Esophagus muscularis mucosa (tissue), 4 donors: ENCODE results near the gene OR2G3. TPM values are rescaled to one million over a fixed set of nuclear protein-coding genes. Genes with fewer than 3 reads are reported as not detected.

Experiments
- DNase-seq: peaks from one replicate; pipeline ENCODE4 v3.0.0-alpha.2; 2017; ENCODE audit errors: extremely low spot score
- H3K27ac ChIP-seq, 4 donors: fragments of 200-600 bp; sonication (generic); replicated peaks in 1 of 4; 1 replicate in 3 of 4; 2 replicates in 1 of 4; pipeline ENCODE4 v1.5.1; 2016 to 2019; ENCODE audit warnings: mild to moderate bottlenecking in 1 of 4
- H3K27me3 ChIP-seq, 4 donors: fragments of 200-600 bp; sonication (generic); one replicate each; pipeline versions ENCODE4 v1.5.1 to v1.6.0; 2016 to 2019
- H3K36me3 ChIP-seq, 4 donors: fragments of 200-600 bp; sonication (generic); one replicate each; pipeline ENCODE4 v1.5.1; 2016 to 2019
- H3K4me1 ChIP-seq, 4 donors: fragments of 200-600 bp; sonication (generic); one replicate each; pipeline ENCODE4 v1.5.1; 2016 to 2019
- H3K4me3 ChIP-seq, 4 donors: fragments of 200-600 bp; sonication (generic); 1 replicate in 2 of 4; 2 replicates in 2 of 4; pipeline ENCODE4 v1.5.1; 2016 to 2019; ENCODE audit warnings: mild to moderate bottlenecking in 4 of 4, moderate library complexity in 1 of 4
- H3K9me3 ChIP-seq, 4 donors: fragments of 200-600 bp; sonication (generic); 1 replicate in 3 of 4; 2 replicates in 1 of 4; pipeline ENCODE4 v1.5.1; 2016 to 2019
- EP300 ChIP-seq: sonication (generic); formaldehyde crosslinking; IDR thresholded peaks from one replicate; pipeline ENCODE4 v1.6.1; 2017; ENCODE audit warnings: antibody characterized with exemption
- POLR2A ChIP-seq: fragments of 450-650 bp; IDR thresholded peaks from one replicate; pipeline ENCODE4 v1.6.1; 2017; ENCODE audit warnings: antibody characterized with exemption, moderate library complexity, mild to moderate bottlenecking, low read depth
- POLR2AphosphoS5 ChIP-seq, 2 donors: sonication (generic); formaldehyde crosslinking; IDR thresholded peaks; one replicate each; pipeline ENCODE4 v1.6.1; 2017; ENCODE audit warnings: antibody characterized with exemption in 2 of 2
- WGBS: methylation state at CpG from one replicate; pipeline ENCODE4 v1.1.5; 2018; 5-methylcytosine and 5-hydroxymethylcytosine counted together
- intact Hi-C: fragments of 100-400 bp; cut with DNase I; formaldehyde crosslinking; loops from one replicate; pipeline ENCODE4 v1.15.1; 2023
- total RNA-seq, 4 donors: library from RNA; depleted of rRNA; stranded (reverse); fragments of >200 nt; gene quantifications; one replicate each; pipeline versions ENCODE4 v1.1.0 to v1.2.1, GENCODE V29; 2016
- TF ChIP-seq, protein P1 (sequence below), 3 experiments: fragments of 200-600 bp in 2 of 3; fragments of 450-650 bp in 1 of 3; sonication (generic) in 2 of 3; IDR thresholded peaks; one replicate each; pipeline ENCODE4 v1.5.1; 2017 to 2019; ENCODE audit warnings: antibody characterized with exemption in 3 of 3, mild to moderate bottlenecking in 2 of 3, moderate library complexity in 1 of 3

The OR2G3 gene
- total RNA-seq, 4 donors from 2014 or later = not detected

DNA sequence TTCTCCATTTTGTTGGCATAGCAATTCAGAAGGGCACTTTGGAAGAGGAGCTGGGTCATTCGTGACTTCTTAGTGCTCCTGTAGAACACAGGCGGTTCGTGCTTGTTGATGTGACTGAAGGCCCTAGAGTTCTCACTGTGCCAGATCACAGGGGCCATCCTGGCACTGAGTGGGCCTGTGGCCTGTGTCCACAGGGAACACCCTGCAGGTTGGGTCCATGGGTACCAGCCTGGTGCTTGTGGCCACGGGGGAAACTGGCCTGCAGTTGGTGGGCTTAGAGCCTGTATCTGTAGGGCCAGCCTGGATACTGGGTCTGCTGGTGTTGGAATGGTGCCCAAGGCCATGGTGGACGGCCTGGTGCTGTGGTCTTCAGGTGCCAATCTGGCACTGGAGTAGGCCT lies 9.2 kb downstream of the OR2G3 start:
- H3K27me3 ChIP-seq = no peaks in the 10 kb centered on the region
- H3K4me3 ChIP-seq = no peak overlapping the region
- H3K27ac ChIP-seq = no peak overlapping the region
- intact Hi-C loops = no loop called here
- no peak for DNase-seq
- peaks cover 0 to 3% (median 0%) of the 10 kb centered on the region in 4 donors for H3K9me3 ChIP-seq
- 88% methylated on average over 1 of the region's 5 CpGs for WGBS
- no peaks in the 10 kb centered on the region for H3K4me1 ChIP-seq
- TF ChIP-seq, protein P1, sequence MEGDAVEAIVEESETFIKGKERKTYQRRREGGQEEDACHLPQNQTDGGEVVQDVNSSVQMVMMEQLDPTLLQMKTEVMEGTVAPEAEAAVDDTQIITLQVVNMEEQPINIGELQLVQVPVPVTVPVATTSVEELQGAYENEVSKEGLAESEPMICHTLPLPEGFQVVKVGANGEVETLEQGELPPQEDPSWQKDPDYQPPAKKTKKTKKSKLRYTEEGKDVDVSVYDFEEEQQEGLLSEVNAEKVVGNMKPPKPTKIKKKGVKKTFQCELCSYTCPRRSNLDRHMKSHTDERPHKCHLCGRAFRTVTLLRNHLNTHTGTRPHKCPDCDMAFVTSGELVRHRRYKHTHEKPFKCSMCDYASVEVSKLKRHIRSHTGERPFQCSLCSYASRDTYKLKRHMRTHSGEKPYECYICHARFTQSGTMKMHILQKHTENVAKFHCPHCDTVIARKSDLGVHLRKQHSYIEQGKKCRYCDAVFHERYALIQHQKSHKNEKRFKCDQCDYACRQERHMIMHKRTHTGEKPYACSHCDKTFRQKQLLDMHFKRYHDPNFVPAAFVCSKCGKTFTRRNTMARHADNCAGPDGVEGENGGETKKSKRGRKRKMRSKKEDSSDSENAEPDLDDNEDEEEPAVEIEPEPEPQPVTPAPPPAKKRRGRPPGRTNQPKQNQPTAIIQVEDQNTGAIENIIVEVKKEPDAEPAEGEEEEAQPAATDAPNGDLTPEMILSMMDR (IDR thresholded peaks at IDR 0.05) = no peak
- TF ChIP-seq EP300 (no peak), POLR2AphosphoS5 (IDR thresholded peaks at IDR 0.05) (no peak), POLR2A (no peak)
- H3K36me3 ChIP-seq = no peaks in the 10 kb centered on the region

DNA sequence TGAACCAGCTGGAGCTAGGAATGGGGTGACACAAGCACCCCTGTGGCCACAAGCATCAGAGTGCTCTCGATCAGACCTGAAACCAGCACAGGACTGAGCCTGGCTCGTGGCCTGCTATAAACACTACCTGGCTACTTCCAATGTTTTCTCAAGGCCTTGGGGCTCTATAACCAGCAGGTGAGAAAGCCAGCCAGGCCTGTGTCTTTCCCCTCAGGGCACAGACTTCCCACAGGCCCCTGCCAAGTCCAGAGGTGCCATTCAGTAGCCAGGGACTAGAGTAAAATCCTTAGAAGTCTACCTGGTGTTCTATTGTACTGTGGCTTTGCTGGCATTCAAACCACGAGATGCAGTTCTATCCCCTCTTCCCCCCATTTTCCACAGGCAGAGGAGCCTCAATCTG lies 22.6 kb downstream of the OR2G3 start:
- Histone ChIP-seq H3K4me1 (no peaks in the 10 kb centered on the region), H3K9me3 (peaks cover 0 to 3% (median 0%) of the 10 kb centered on the region in 4 donors), H3K27me3 (no peaks in the 10 kb centered on the region), H3K4me3 (no peak overlapping the region), H3K36me3 (no peaks in the 10 kb centered on the region), H3K27ac (no peak overlapping the region)
- TF ChIP-seq POLR2AphosphoS5 (IDR thresholded peaks at IDR 0.05) (no peak), POLR2A (no peak), EP300 (no peak)
- TF ChIP-seq, protein P1 (IDR thresholded peaks at IDR 0.05) = no peak
- intact Hi-C loops = no loop called here
- 67% methylated on average over 3 of the region's 3 CpGs for WGBS
- no peak for DNase-seq

DNA sequence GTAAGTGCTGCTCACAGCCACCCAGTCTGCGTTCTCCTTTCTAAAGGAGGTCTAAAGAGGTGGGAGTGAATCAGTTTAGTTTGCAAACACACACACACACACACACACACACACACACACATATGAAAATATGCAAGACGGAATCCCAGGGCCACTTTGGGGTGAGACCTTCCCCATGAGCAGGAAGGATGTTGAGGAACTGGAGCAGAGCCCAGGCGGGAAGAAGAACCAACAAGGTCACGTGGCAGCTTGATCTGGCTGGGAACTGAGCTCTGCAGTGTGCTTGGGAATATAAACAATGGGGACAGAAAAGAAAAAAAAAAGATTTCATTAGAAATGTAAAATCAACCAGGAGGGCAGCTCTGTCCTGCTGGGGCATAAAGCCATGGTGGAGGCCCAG lies 32.6 kb downstream of the OR2G3 start:
- WGBS = 62% methylated on average over 4 of the region's 4 CpGs
- no peak for TF ChIP-seq EP300
- TF ChIP-seq POLR2AphosphoS5 (IDR thresholded peaks at IDR 0.05) = no peak
- TF ChIP-seq, protein P1 (IDR thresholded peaks at IDR 0.05) = no peak
- TF ChIP-seq POLR2A = no peak
- H3K4me1 ChIP-seq = peaks cover 0 to 11% (median 1%) of the 10 kb centered on the region in 4 donors
- H3K36me3 ChIP-seq = no peaks in the 10 kb centered on the region
- H3K27ac ChIP-seq = no peak overlapping the region
- H3K27me3 ChIP-seq = peaks cover 0 to 19% (median 0%) of the 10 kb centered on the region in 4 donors
- DNase-seq = no peak
- intact Hi-C loops = no loop called here
- peaks cover 0 to 4% (median 0%) of the 10 kb centered on the region in 4 donors for H3K9me3 ChIP-seq
- no peak overlapping the region for H3K4me3 ChIP-seq

DNA sequence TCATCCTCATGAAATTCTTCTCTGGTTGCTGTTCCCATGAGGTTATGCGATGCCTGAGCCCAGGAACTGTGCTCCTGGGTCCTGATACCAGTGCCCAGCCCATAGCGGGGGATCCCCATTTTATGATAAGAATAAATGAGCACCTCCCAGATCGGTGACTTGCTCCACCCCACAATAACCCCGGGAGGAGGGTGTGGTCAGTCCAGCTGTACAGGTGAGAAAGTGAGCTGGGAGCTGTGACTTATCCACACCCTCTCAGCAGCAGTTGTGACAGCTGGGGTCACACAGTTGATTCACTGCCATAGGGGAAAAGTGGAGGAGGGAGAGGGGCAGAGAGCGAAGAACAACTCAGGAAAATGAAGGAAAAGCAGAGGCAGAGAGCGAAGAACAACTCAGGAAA lies 33.4 kb downstream of the OR2G3 start:
- H3K9me3 ChIP-seq = peaks cover 0 to 4% (median 0%) of the 10 kb centered on the region in 4 donors
- TF ChIP-seq POLR2AphosphoS5 (IDR thresholded peaks at IDR 0.05) (no peak), POLR2A (no peak)
- TF ChIP-seq, protein P1 (IDR thresholded peaks at IDR 0.05) = no peak
- H3K27ac ChIP-seq = no peak overlapping the region
- 82% methylated on average over 6 of the region's 6 CpGs for WGBS
- intact Hi-C loops = no loop called here
- peaks cover 0 to 19% (median 0%) of the 10 kb centered on the region in 4 donors for H3K27me3 ChIP-seq
- peaks cover 0 to 11% (median 1%) of the 10 kb centered on the region in 4 donors for H3K4me1 ChIP-seq
- DNase-seq = no peak
- no peaks in the 10 kb centered on the region for H3K36me3 ChIP-seq
- peak overlapping the region in 3 of 4 donors; percentile 39 to 62 (median 51) for H3K4me3 ChIP-seq

DNA sequence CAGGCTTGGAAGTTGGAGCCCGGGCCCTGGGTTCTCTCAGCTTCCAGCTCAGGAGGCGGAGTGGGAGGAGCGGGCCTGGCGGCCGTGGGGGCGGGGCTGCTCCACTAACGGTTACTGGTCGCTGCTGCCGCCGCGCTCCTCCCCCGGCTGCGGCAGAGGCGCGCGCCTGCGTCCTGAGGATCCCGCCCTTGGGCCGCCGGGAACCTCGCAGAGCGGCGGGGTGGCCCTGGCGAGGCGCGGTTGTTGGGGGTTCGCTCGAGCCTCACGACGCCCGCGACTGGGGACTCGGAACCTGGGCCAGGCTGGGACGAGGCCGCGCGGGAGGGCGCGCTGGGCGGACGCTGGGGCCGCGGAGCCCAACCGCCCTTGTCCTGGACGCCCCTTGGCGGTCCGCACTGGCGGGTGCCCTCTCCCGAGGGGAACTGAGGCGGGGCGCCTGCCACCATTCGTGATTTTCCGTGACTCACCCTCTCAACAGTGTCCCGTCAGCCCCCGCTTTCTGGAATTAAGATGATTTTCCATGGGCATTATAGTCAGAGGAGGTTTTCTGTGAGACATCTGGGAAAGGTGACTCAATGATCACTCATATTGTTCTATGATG lies 34.1 kb downstream of the OR2G3 start:
- DNase-seq = no peak
- peak; percentile 29 to 67 for TF ChIP-seq POLR2AphosphoS5 (IDR thresholded peaks at IDR 0.05)
- TF ChIP-seq POLR2A = no peak
- intact Hi-C loops = no loop called here
- Histone ChIP-seq H3K4me1 (peaks cover 0 to 11% (median 1%) of the 10 kb centered on the region in 4 donors), H3K36me3 (no peaks in the 10 kb centered on the region), H3K9me3 (peaks cover 0 to 4% (median 0%) of the 10 kb centered on the region in 4 donors), H3K27me3 (peaks cover 0 to 19% (median 0%) of the 10 kb centered on the region in 4 donors), H3K27ac (peak overlapping the region; percentile 28 to 70 (median 60)), H3K4me3 (peak overlapping the region; percentile 39 to 62 (median 48))
- WGBS = 24% methylated on average over 25 of the region's 55 CpGs
